ENCODE results near the gene CMTM3. TPM values are rescaled to one million over a fixed set of nuclear protein-coding genes. Genes with fewer than 3 reads are reported as not detected.

The CMTM3 gene
- total and polyA plus RNA-seq, 2 experiments from 2014 or later, result 16.4 to 16.6 TPM

- no peaks in the 10 kb centered on the region for H3K79me2 ChIP-seq (replicated peaks; ENCODE audit: insufficient read depth)
- no peaks in the 10 kb centered on the region for H3K9me2 ChIP-seq (ENCODE audit: insufficient read depth)
- no peaks in the 10 kb centered on the region for H3K4me1 Mint-ChIP-seq
- peaks cover 1% of the 10 kb centered on the region; the same call in 1 of the 3 replicates for H3K36me3 Mint-ChIP-seq (ENCODE audit: low read depth)
- H3K4me3 ChIP-seq, result no peak overlapping the region
- DNase-seq (ENCODE audit: low spot score) (no peak), ATAC-seq (no peak)
- no peak overlapping the region for H3K4me2 ChIP-seq
- peaks cover 5% of the 10 kb centered on the region for H3K27me3 Mint-ChIP-seq (ENCODE audit: insufficient read depth, low read depth, poor library complexity)
- no peak overlapping the region for H3K27ac ChIP-seq (ENCODE audit: low read depth)
- H2AFZ ChIP-seq, result no peak overlapping the region
- TF ChIP-seq ZNF462 (CRISPR knock-in tag; IDR thresholded peaks at IDR 0.05) (no peak), REST (IDR thresholded peaks at IDR 0.05; ENCODE audit: unreplicated experiment) (no peak)
- no peaks in the 10 kb centered on the region for H3K36me3 ChIP-seq (ENCODE audit: insufficient read depth)
- no peak overlapping the region for H3K27ac Mint-ChIP-seq
- H3K9me3 Mint-ChIP-seq, result no peaks in the 10 kb centered on the region
- H3F3A ChIP-seq (replicated peaks; ENCODE audit: low read depth), result no peaks in the 10 kb centered on the region
- no peaks in the 10 kb centered on the region for H3K4me1 ChIP-seq (ENCODE audit: insufficient read depth)
- no peaks in the 10 kb centered on the region for H4K20me1 ChIP-seq (replicated peaks; ENCODE audit: insufficient read depth)
- peaks cover 12% of the 10 kb centered on the region for H3K27me3 ChIP-seq (ENCODE audit: insufficient read depth)
- H3K4me3 Mint-ChIP-seq, result no peak overlapping the region
Measured at GRCh38 chr16:66572356-66572755, 32.1 kb upstream of the CMTM3 start.

All from GM23338 (cell line).